DND-41 (cell line): ENCODE results near the gene DENND5B.

Experiments used
- CTCF ChIP-seq: IDR thresholded peaks from 2 replicates; pipeline ENCODE4 v1.5.1; 2012; ENCODE audit warnings: borderline replicate concordance, low read length, moderate library complexity, mild to moderate bottlenecking; ENCODE audit not compliant: poor library complexity, severe bottlenecking; ENCODE audit errors: extremely low read depth
- EZH2 ChIP-seq: IDR thresholded peaks from 3 replicates; pipeline ENCODE4 v1.6.1; 2012; ENCODE audit warnings: borderline replicate concordance, low read depth, mild to moderate bottlenecking, moderate library complexity, low read length, inconsistent platforms; ENCODE audit not compliant: severe bottlenecking

- TF ChIP-seq CTCF: no peak
- TF ChIP-seq EZH2: no peak
Measured at GRCh38 chr12:31626270-31626995, 35.5 kb upstream of the DENND5B start.
